ENCODE results near the gene RASAL2.

Gene RASAL2

GRCh38 chr1:178143730-178144690, 50.1 kb downstream of the RASAL2 start:
- DNase-seq = peak; percentile 44
- in situ Hi-C loops (cut with HindIII; ENCODE audit: low pct_ligation_motif_present, low pct_unique_long_range_greater_than_20kb, low sequenced_read_pairs) = no loop called here

- in situ Hi-C loops (cut with HindIII; ENCODE audit: low pct_ligation_motif_present, low pct_unique_long_range_greater_than_20kb, low sequenced_read_pairs) = no loop called here
- no peak for DNase-seq
Observed at GRCh38 chr1:178145605-178146004, 51.7 kb downstream of the RASAL2 start.

GRCh38 chr1:178146436-178146835, 52.5 kb downstream of the RASAL2 start:
- in situ Hi-C loops (cut with HindIII; ENCODE audit: low pct_ligation_motif_present, low pct_unique_long_range_greater_than_20kb, low sequenced_read_pairs) = no loop called here
- no peak for DNase-seq

- in situ Hi-C loops (cut with HindIII; ENCODE audit: low pct_ligation_motif_present, low pct_unique_long_range_greater_than_20kb, low sequenced_read_pairs) = no loop called here
- no peak for DNase-seq
Observed at GRCh38 chr1:178150610-178151009, 56.7 kb downstream of the RASAL2 start.

GRCh38 chr1:178151831-178152230, 57.9 kb downstream of the RASAL2 start:
- in situ Hi-C loops (cut with HindIII; ENCODE audit: low pct_ligation_motif_present, low pct_unique_long_range_greater_than_20kb, low sequenced_read_pairs) = no loop called here
- DNase-seq = no peak

- in situ Hi-C loops (cut with HindIII; ENCODE audit: low pct_ligation_motif_present, low pct_unique_long_range_greater_than_20kb, low sequenced_read_pairs) = no loop called here
- DNase-seq = no peak
Observed at GRCh38 chr1:178155481-178156255, 61.8 kb downstream of the RASAL2 start.

GRCh38 chr1:178160736-178161475, 67.0 kb downstream of the RASAL2 start:
- in situ Hi-C loops (cut with HindIII; ENCODE audit: low pct_ligation_motif_present, low pct_unique_long_range_greater_than_20kb, low sequenced_read_pairs) = no loop called here
- DNase-seq = no peak

GRCh38 chr1:178161516-178161915, 67.6 kb downstream of the RASAL2 start:
- in situ Hi-C loops (cut with HindIII; ENCODE audit: low pct_ligation_motif_present, low pct_unique_long_range_greater_than_20kb, low sequenced_read_pairs) = no loop called here
- DNase-seq = no peak

GRCh38 chr1:178165196-178165595, 71.3 kb downstream of the RASAL2 start:
- DNase-seq = no peak
- in situ Hi-C loops (cut with HindIII; ENCODE audit: low pct_ligation_motif_present, low pct_unique_long_range_greater_than_20kb, low sequenced_read_pairs) = no loop called here

- in situ Hi-C loops (cut with HindIII; ENCODE audit: low pct_ligation_motif_present, low pct_unique_long_range_greater_than_20kb, low sequenced_read_pairs) = no loop called here
- no peak for DNase-seq
Observed at GRCh38 chr1:178166429-178167024, 72.6 kb downstream of the RASAL2 start.

GRCh38 chr1:178168536-178168935, 74.6 kb downstream of the RASAL2 start:
- DNase-seq = peak; percentile 74
- in situ Hi-C loops (cut with HindIII; ENCODE audit: low pct_ligation_motif_present, low pct_unique_long_range_greater_than_20kb, low sequenced_read_pairs) = no loop called here

- no peak for DNase-seq
- in situ Hi-C loops (cut with HindIII; ENCODE audit: low pct_ligation_motif_present, low pct_unique_long_range_greater_than_20kb, low sequenced_read_pairs) = no loop called here
Observed at GRCh38 chr1:178169649-178170048, 75.7 kb downstream of the RASAL2 start.

- in situ Hi-C loops (cut with HindIII; ENCODE audit: low pct_ligation_motif_present, low pct_unique_long_range_greater_than_20kb, low sequenced_read_pairs) = no loop called here
- no peak for DNase-seq
Observed at GRCh38 chr1:178172939-178173338, 79.0 kb downstream of the RASAL2 start.

- DNase-seq = no peak
- in situ Hi-C loops (cut with HindIII; ENCODE audit: low pct_ligation_motif_present, low pct_unique_long_range_greater_than_20kb, low sequenced_read_pairs) = no loop called here
Observed at GRCh38 chr1:178174539-178174938, 80.6 kb downstream of the RASAL2 start.

GRCh38 chr1:178180405-178180804, 86.5 kb downstream of the RASAL2 start:
- no peak for DNase-seq
- in situ Hi-C loops (cut with HindIII; ENCODE audit: low pct_ligation_motif_present, low pct_unique_long_range_greater_than_20kb, low sequenced_read_pairs) = no loop called here

- in situ Hi-C loops (cut with HindIII; ENCODE audit: low pct_ligation_motif_present, low pct_unique_long_range_greater_than_20kb, low sequenced_read_pairs) = no loop called here
Observed at GRCh38 chr1:178183796-178184195, 89.9 kb downstream of the RASAL2 start.

GRCh38 chr1:178188306-178188705, 94.4 kb downstream of the RASAL2 start:
- no peak for DNase-seq
- in situ Hi-C loops (cut with HindIII; ENCODE audit: low pct_ligation_motif_present, low pct_unique_long_range_greater_than_20kb, low sequenced_read_pairs) = no loop called here

More at GRCh38 chr1:178183796-178184195, 89.9 kb downstream of the RASAL2 start:
- no peak for DNase-seq

GRCh38 chr1:178189814-178190213, 95.9 kb downstream of the RASAL2 start:
- in situ Hi-C loops (cut with HindIII; ENCODE audit: low pct_ligation_motif_present, low pct_unique_long_range_greater_than_20kb, low sequenced_read_pairs) = no loop called here
- DNase-seq = peak; percentile 73

Measured in ACHN (cell line).